HG03103 (cell line): ENCODE data around the gene STAG1.
"Not testable (repeated sequence)": the region's sequence is repeated elsewhere in the genome, so short reads cannot be mapped to it uniquely, and the experiment has no call there.

Source experiments
- ATAC-seq: cut with Tn5 transposase; IDR thresholded peaks from one replicate; pipeline ENCODE4 v1.9.1; 2021; ENCODE audit warnings: low read depth; ENCODE audit not compliant: unreplicated experiment

STAG1 gene

GRCh38 chr3:136606990-136607389, 145.2 kb downstream of the STAG1 start:
- ATAC-seq: no peak

GRCh38 chr3:136606216-136606615, 146.0 kb downstream of the STAG1 start:
- ATAC-seq: not testable (repeated sequence)

DNA sequence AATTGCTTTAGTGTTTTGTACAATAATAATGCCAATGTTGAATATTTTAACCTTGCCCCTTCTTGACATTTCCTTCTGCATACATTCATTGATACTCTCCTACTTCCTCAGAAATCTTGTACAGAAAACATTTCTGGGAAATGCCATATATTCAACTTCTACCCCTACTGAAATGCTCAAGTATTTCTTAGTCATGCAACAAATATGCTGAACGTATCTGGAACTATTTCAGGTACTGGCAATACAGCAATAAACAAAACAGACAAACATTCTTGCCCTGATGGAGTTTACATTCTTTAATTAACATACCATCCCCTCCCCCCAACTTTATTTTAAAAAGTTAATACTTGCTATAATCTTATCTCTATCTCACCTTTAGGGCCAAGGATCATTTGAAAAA, 147.2 kb downstream of the STAG1 start:
- ATAC-seq: no peak

GRCh38 chr3:136602818-136603217, 149.4 kb downstream of the STAG1 start:
- no peak for ATAC-seq

DNA sequence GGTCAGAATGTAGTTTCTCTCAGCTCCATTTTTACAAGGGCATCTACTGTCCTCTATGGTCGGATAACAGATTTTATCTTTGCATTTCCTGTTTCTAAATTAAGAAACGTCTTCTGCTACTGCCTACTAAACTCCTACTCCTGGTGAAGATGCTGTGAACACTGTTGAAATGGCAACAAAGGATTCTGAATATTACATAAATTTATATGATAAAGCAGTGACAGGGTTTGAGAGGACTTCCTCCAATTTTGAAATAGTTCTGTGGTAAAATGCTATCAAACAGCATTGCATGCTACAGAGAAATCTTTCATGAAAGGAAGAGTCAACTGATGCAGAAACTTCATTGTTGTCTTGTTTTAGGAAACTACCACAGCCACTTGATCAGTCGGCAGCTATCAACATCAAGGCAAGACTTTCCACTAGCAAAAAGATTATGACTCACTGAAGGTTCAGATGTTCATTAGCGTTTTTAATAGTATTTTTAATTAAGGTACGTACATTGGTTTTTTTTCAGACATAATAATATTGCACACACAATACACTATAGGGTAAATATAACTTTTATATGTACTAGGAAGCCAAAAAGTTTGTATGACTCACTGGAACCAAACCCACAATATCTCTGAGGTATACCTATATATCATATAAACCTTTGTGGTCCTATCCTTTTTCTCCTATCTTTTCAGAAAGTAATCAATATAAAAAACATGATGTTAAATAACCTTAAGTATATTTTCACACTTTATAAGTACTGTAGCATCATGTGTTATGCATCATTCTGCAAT, 156.1 kb downstream of the STAG1 start:
- no peak for ATAC-seq

DNA sequence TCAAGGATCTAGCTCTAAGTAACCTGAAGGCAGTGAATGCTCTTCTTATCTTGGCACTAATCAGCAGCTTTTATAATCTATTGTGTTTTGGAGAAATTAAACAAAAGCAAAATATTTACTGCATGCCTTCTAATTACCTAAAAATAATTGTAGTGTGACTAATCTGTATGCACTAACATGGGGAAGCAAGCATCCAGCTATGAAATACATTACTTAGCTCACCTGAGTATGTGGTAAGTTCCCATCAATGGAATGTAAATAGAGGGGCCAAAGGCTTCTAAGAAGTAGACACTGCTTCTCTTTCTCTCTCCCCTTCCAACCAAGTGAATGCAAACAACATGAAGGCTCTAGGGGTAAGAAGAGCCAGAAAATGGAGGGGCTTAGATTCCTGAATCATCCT, 165.6 kb downstream of the STAG1 start:
- ATAC-seq: no peak

DNA sequence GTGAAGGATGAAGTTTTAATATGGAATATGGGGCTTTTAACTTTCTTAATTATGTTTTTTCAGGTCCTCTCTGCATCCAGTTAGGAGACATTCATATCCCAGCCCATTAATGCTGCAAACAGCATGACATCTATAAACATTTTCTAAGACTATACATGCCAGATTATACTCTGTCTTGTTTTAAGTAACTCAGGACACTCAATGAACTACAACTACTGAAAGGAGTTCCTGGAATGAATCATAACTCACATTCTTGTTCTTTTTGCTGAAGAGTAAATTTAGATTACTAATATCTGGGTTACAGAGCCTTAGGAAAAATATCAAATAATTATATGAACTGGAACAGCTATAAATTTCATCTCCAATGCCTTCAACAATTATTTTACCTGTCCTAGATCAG, 167.4 kb downstream of the STAG1 start:
- ATAC-seq: no peak

DNA sequence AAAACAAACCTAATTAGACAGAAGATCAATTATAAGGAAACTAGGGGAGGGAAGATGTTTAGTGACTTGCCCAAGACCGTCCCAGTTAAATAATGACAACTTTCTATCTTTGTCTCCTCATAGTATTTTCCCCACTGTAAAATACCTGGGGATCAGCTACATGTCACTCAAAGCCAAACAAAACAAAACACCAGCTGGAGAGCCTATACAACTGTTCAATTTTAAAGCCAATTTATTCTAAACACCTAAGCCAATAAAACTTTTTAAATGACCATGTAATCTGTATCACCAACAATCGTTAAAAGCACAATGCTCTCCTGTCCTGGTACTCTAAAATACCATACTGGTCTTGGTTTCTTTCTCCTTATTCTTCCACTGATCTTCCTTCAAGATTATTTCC, 168.4 kb downstream of the STAG1 start:
- ATAC-seq: no peak

- no peak for ATAC-seq
Measured at GRCh38 chr3:136577791-136578190, 174.4 kb downstream of the STAG1 start.

- ATAC-seq: no peak
Measured at GRCh38 chr3:136576279-136577009, 175.7 kb downstream of the STAG1 start.

- ATAC-seq: no peak
Measured at GRCh38 chr3:136567599-136568188, 184.5 kb downstream of the STAG1 start.

DNA sequence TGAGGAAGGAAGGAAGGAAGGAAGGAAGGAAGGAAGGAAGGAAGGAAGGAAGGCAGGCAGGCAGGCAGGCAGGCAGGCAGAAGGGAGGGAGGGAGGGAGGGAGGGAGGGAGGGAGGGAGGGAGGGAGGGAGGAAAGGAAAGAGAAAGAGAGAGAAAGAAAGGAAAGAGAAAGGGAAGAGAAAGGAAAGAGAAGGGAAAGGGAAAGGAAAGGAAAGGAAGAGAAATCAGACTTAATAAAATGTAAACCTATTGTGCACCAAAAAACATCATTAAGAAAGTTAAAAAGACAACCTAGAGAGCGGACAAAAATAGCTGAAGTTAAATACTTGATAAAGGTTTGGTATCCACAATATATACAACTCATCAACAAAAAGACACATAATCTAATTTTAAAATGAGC, 187.2 kb downstream of the STAG1 start:
- not testable (repeated sequence) for ATAC-seq

DNA sequence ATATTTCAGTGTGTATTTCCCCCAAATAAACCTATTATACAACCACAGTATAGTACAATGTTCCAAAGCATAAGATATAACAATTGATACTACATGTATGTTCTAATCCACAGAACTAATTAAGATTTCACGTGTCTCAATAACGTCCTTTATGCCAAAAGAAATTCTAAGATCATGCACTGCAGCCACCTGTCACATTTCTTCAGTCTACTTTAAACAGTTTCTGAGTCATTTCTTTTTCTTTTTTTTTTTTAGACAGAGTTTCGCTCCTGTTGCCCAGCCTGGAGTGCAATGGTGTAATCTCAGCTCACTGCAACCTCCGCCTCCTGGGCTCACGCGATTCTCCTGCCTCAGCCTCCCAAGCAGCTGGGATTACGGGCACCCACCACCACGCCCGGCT, 190.2 kb downstream of the STAG1 start:
- ATAC-seq: no peak

- no peak for ATAC-seq
Measured at GRCh38 chr3:136559896-136560295, 192.3 kb downstream of the STAG1 start.

DNA sequence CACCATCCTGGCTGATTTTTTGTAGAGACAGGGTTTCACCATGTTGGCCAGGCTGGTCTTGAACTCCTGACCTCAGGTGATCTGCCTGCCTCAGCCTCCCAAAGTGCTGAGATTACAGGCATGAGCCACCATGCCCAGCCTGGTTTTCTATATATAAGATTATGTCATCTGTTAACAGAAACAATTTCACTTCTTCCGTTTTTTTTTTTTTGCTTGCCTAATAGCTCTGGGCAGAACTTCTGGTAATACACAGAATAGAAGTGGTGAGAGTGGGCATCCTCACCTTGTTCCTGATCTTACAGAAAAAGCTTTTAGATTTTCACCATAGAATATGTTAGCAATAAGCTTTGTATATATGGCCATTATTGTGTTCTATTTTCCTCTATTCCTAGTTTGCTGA, 202.7 kb downstream of the STAG1 start:
- ATAC-seq: not testable (repeated sequence)

DNA sequence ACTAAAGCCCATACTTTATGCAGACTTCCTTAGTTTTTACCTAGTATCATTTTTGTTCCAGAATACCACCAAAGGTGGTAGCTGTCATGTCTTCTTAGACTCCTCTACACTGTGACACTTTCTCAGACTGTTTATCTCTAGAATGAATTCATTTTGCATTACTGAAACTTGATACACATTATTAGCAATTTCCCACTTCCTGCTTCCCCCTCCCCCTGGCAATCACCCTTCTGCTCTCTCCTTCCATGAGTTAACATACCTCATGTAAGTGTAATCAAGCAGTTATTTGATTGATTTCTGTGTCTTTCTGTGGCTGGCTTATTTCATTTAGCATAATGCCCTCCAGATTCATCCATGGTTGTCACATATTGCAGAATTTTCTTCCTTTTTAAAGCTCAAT, 204.9 kb downstream of the STAG1 start:
- no peak for ATAC-seq

GRCh38 chr3:136546720-136547119, 205.5 kb downstream of the STAG1 start:
- no peak for ATAC-seq

- ATAC-seq: no peak
Measured at GRCh38 chr3:136545664-136546268, 206.4 kb downstream of the STAG1 start.

GRCh38 chr3:136544532-136544931, 207.6 kb downstream of the STAG1 start:
- no peak for ATAC-seq

- no peak for ATAC-seq
Measured at GRCh38 chr3:136543385-136543784, 208.8 kb downstream of the STAG1 start.

GRCh38 chr3:136535906-136536305, 216.3 kb downstream of the STAG1 start:
- no peak for ATAC-seq
